ENCODE results near the gene HAO1. TPM values are rescaled to one million over a fixed set of nuclear protein-coding genes. Genes with fewer than 3 reads are reported as not detected.

HAO1 gene
- total and polyA plus RNA-seq, 2 of the 13 experiments (the other 11 are each of a cell fraction or from before 2014, with no cell fraction given), result 0.03 TPM; not detected in 1

DNA sequence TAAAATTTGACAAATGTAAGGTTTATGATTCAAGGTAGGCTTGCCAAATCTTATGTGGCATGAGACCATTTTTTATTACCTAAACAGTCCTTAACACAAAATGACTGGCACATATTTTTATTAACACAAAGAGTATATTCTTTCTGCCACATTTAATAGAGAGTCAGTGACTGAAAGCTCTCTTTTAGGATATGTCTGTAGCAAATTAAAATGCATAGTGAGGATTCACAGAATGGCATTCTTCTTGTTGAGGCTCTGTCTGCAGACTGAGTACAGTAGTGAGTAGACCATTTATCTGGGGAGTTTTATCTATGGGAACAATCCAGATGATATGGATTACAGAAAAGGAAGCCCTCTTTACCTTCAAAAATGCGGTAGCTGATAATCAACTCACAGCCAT lies 56.5 kb downstream of the HAO1 start (continued):
- TF ChIP-seq, protein P1, sequence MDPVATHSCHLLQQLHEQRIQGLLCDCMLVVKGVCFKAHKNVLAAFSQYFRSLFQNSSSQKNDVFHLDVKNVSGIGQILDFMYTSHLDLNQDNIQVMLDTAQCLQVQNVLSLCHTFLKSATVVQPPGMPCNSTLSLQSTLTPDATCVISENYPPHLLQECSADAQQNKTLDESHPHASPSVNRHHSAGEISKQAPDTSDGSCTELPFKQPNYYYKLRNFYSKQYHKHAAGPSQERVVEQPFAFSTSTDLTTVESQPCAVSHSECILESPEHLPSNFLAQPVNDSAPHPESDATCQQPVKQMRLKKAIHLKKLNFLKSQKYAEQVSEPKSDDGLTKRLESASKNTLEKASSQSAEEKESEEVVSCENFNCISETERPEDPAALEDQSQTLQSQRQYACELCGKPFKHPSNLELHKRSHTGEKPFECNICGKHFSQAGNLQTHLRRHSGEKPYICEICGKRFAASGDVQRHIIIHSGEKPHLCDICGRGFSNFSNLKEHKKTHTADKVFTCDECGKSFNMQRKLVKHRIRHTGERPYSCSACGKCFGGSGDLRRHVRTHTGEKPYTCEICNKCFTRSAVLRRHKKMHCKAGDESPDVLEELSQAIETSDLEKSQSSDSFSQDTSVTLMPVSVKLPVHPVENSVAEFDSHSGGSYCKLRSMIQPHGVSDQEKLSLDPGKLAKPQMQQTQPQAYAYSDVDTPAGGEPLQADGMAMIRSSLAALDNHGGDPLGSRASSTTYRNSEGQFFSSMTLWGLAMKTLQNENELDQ (CRISPR knock-in tag; IDR thresholded peaks at IDR 0.05; ENCODE audit: borderline replicate concordance), result no peak
- TF ChIP-seq ZNF550 (CRISPR knock-in tag; IDR thresholded peaks at IDR 0.05; ENCODE audit: borderline replicate concordance), result no peak
- no peak for TF ChIP-seq SMAD9 (CRISPR knock-in tag; IDR thresholded peaks at IDR 0.05)
- TF ChIP-seq ZNF850 (CRISPR knock-in tag; conservative IDR thresholded peaks at IDR 0.05), result no peak
- TF ChIP-seq HNRNPUL1 (IDR thresholded peaks at IDR 0.05; ENCODE audit: low read depth, low read length), result no peak

DNA sequence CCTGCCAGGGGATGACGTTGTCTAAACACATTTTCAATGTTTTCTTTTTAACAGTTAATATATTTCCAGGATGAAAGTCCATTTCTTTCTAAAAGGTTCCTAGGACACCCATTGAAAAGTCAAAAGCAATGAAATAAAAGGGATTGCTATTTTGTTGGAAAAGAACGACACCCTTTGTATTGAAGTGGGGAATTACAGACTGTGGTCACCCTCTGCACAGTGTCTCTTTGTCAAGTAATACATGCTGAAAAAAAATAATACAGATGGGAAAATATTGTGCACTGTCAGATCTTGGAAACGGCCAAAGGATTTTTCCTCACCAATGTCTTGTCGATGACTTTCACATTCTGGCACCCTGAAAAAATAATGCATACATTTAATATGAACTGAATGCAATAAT lies 56.9 kb downstream of the HAO1 start:
- Histone ChIP-seq H3K4me2 (ENCODE audit: low read depth, low read length) (no peak overlapping the region), H3K79me2 (ENCODE audit: insufficient read depth, low read length) (no peaks in the 10 kb centered on the region), H3K9ac (ENCODE audit: insufficient read depth, low read depth, low read length) (no peak overlapping the region), H3K9me3 (ENCODE audit: low read length) (no peaks in the 10 kb centered on the region), H3K27me3 (ENCODE audit: control insufficient read depth in 1 of 2, insufficient read depth in 2 of 2, low read length in 2 of 2) (no peaks in the 10 kb centered on the region), H3K4me1 (ENCODE audit: insufficient read depth, low read length) (peaks cover 20% of the 10 kb centered on the region), H4K20me1 (ENCODE audit: insufficient read depth, low read length) (no peaks in the 10 kb centered on the region), H3K4me3 (replicated peaks in 1 of 3; ENCODE audit: insufficient read depth in 1 of 3, low read depth in 2 of 3, low read length in 3 of 3) (no peak overlapping the region), H2AFZ (ENCODE audit: low read length) (no peak overlapping the region), H3K27ac (ENCODE audit: extremely low read length, insufficient read depth, low read length) (no peak overlapping the region), H3K36me3 (replicated peaks in 1 of 2; ENCODE audit: control insufficient read depth in 1 of 2, insufficient read depth in 2 of 2, low read length in 2 of 2) (no peaks in the 10 kb centered on the region)
- FAIRE-seq (no peak), ATAC-seq (no peak), DNase-seq (ENCODE audit: low spot score) (no peak)
- intact Hi-C loops (cut with micrococcal nuclease; ENCODE audit: unreplicated experiment), result no loop called here
- in situ Hi-C loops (cut with HindIII; ENCODE audit: extremely low pct_ligation_motif_present, low pct_unique_long_range_greater_than_20kb), result no loop called here
- TF ChIP-seq TBX3 (IDR thresholded peaks at IDR 0.05; ENCODE audit: borderline replicate concordance) (no peak), ZNF24 (IDR thresholded peaks at IDR 0.05) (no peak), TBX2 (CRISPR knock-in tag; IDR thresholded peaks at IDR 0.05; ENCODE audit: borderline replicate concordance) (no peak), ZNF264 (CRISPR knock-in tag; IDR thresholded peaks at IDR 0.05) (no peak), NR2F2 (IDR thresholded peaks at IDR 0.05; ENCODE audit: borderline replicate concordance, low read depth) (no peak), RBM39 (IDR thresholded peaks at IDR 0.05; ENCODE audit: low read depth, low read length, poor library complexity, severe bottlenecking) (no peak), CBFB (CRISPR knock-in tag; IDR thresholded peaks at IDR 0.05) (no peak)
- TF ChIP-seq, protein P2, sequence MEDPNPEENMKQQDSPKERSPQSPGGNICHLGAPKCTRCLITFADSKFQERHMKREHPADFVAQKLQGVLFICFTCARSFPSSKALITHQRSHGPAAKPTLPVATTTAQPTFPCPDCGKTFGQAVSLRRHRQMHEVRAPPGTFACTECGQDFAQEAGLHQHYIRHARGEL (CRISPR knock-in tag; IDR thresholded peaks at IDR 0.05), result no peak
- BruUV-seq (replicated peaks), result no TSS peak
- ChIA-PET POLR2A (no interaction called here), CTCF (ENCODE audit: low intra/inter-chr PET ratio, low total read pairs) (no interaction called here)
- WGBS (ENCODE audit: low lambda C conversion rate), result 19% methylated on average over 4 of the region's 4 CpGs
